ENCODE measurements around the gene RCSD1. TPM values are rescaled to one million over a fixed set of nuclear protein-coding genes. Genes with fewer than 3 reads are reported as not detected.

The RCSD1 gene
- total and polyA plus RNA-seq, 2 of the 4 experiments (the other 2 are of a cell fraction) = 0.03 TPM; not detected in 1

DNA sequence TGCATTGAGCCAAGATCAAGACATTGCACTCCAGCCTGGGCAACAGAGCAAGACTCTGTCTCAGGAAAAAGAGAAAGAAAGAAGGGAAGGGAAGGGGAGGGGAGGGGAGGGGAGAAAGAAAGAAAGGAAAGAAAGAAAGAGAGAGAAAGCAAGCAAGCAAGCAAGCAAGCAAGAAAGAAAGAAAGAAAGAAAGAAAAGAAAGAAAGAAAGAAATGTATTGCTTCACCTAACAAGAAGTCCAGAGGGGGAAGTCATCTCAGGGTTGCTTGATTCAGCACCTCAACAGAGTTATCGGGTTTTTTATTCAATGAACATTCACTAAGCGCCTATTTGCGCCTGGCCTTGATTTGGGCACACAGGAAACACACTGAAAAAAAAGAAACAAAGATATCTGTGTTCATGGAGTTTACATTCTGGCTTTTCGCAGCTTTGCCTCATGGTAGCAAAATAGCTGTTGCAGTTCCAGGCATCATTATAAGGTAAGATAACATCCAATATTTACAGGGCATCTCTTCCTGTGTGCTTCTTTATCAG, 8.2 kb upstream of the RCSD1 start:
- H2BK15ac ChIP-seq (ENCODE audit: low read depth, low read length) = no peak overlapping the region
- no peak for TF ChIP-seq POLR2A (IDR thresholded peaks at IDR 0.05; ENCODE audit: low read depth, low read length)
- no peak for TF ChIP-seq BHLHE40 (IDR thresholded peaks at IDR 0.05; ENCODE audit: low read depth, low read length)
- TF ChIP-seq FOS (IDR thresholded peaks at IDR 0.05; ENCODE audit: low read depth, low read length) = no peak
- no peak for TF ChIP-seq MAZ (IDR thresholded peaks at IDR 0.05; ENCODE audit: borderline replicate concordance, low read depth, low read length)
- TF ChIP-seq RFX5 (IDR thresholded peaks at IDR 0.05; ENCODE audit: low read depth, low read length) = no peak
- H3K56ac ChIP-seq (ENCODE audit: extremely low read depth, insufficient read depth, low read length) = no peak overlapping the region
- H4K5ac ChIP-seq (ENCODE audit: low read depth, low read length) = no peak overlapping the region
- H3K9me1 ChIP-seq (ENCODE audit: insufficient read depth, low read length) = no peaks in the 10 kb centered on the region
- H3K4me2 ChIP-seq (ENCODE audit: low read depth, low read length) = no peak overlapping the region
- ChIA-PET POLR2A (ENCODE audit: unreplicated experiment) (no interaction called here), CTCF (interaction anchor here (0.6 kb wide), 2 partner anchors 343 to 1687 kb away, joined by 3 read pairs; no protein-coding TSS in a partner anchor)
- 88% methylated on average over 3 of the region's 4 CpGs; no CpG with 5 or more reads in 1 of the 2 experiments for WGBS, 2 experiments (ENCODE audit: extremely low coverage in 2 of 2, insufficient read length in 1 of 2)
- no peak overlapping the region for H2BK120ac ChIP-seq (ENCODE audit: low read depth, low read length)
- H2AK5ac ChIP-seq (ENCODE audit: low read depth, low read length) = no peak overlapping the region
- H2AK9ac ChIP-seq (replicated peaks; ENCODE audit: low read depth, low read length, poor library complexity) = no peak overlapping the region
- dilution Hi-C loops (cut with HindIII; ENCODE audit: low sequenced_read_pairs, unreplicated experiment) (no loop called here), in situ Hi-C loops (cut with MboI; ENCODE audit: low sequenced_read_pairs) (no loop called here), intact Hi-C loops (cut with micrococcal nuclease) (no loop called here)
- H3K27me3 ChIP-seq (ENCODE audit: control insufficient read depth, insufficient read depth, low read length) = peaks cover 4% of the 10 kb centered on the region
- H3K18ac ChIP-seq (ENCODE audit: low read depth, low read length) = no peak overlapping the region
- H3K4ac ChIP-seq (ENCODE audit: low read depth, low read length) = no peak overlapping the region
- no peaks in the 10 kb centered on the region for H3K9me3 ChIP-seq (ENCODE audit: control insufficient read depth, insufficient read depth, low read length)
- 0 out of 2 replicates have a peak, but pooled peaks cover 4% of the 10 kb centered on the region for H3K4me1 ChIP-seq (ENCODE audit: control insufficient read depth, insufficient read depth, low read length)
- H2BK5ac ChIP-seq (ENCODE audit: low read depth, low read length, poor library complexity, severe bottlenecking) = no peak overlapping the region
- no peak overlapping the region for H4K91ac ChIP-seq (ENCODE audit: insufficient read depth, low read depth, low read length)
- no peak overlapping the region for H2BK20ac ChIP-seq (ENCODE audit: low read depth, low read length)
- no peaks in the 10 kb centered on the region for H3K36me3 ChIP-seq (ENCODE audit: control insufficient read depth, insufficient read depth, low read length)
- H3K9ac ChIP-seq (ENCODE audit: low read depth, low read length) = no peak overlapping the region
- H4K20me1 ChIP-seq (ENCODE audit: insufficient read depth, low read length) = no peaks in the 10 kb centered on the region
- no peak overlapping the region for H3K14ac ChIP-seq (replicated peaks; ENCODE audit: low read depth, low read length)
- H2AFZ ChIP-seq (replicated peaks; ENCODE audit: low read length, poor library complexity) = no peak overlapping the region
- no peak overlapping the region for H3K27ac ChIP-seq (ENCODE audit: insufficient read depth, low read length)
- no TSS peak for BruUV-seq (replicated peaks)
- no peak overlapping the region for H3K23ac ChIP-seq (ENCODE audit: low read depth, low read length)
- DNase-seq (no peak), ATAC-seq (ENCODE audit: low read depth) (no peak)
- H4K8ac ChIP-seq (ENCODE audit: low read depth in 2 of 2, low read length in 2 of 2) = no peak overlapping the region
- no peaks in the 10 kb centered on the region for H3K79me1 ChIP-seq (ENCODE audit: low read depth in 1 of 2, low read length in 2 of 2)
- no peak overlapping the region for H3K4me3 ChIP-seq (ENCODE audit: insufficient read depth, low read depth, low read length)

All from IMR-90 (cell line).